Peyer's patch (tissue), 4 donors: ENCODE measurements around the gene CAMKK2. TPM values are rescaled to one million over a fixed set of nuclear protein-coding genes. Genes with fewer than 3 reads are reported as not detected.

Source experiments
- DNase-seq, 3 donors: peaks; one replicate each; pipeline ENCODE4 v3.0.0-alpha.2; 2017 to 2019
- H3K27ac ChIP-seq, 4 donors: fragments of 200-600 bp; sonication (generic); one replicate each; pipeline ENCODE4 v1.5.1; 2016 to 2019
- H3K27me3 ChIP-seq, 2 donors: fragments of 200-600 bp; sonication (generic); one replicate each; pipeline ENCODE4 v1.5.1; 2019
- H3K36me3 ChIP-seq, 3 donors: fragments of 200-600 bp; sonication (generic); one replicate each; pipeline ENCODE4 v1.5.1; 2016 to 2019
- H3K4me1 ChIP-seq, 4 donors: fragments of 200-600 bp; sonication (generic); one replicate each; pipeline ENCODE4 v1.5.1; 2016 to 2019
- H3K4me3 ChIP-seq, 4 donors: fragments of 200-600 bp; sonication (generic); 1 replicate in 3 of 4; 2 replicates in 1 of 4; pipeline ENCODE4 v1.5.1; 2016 to 2019; ENCODE audit warnings: mild to moderate bottlenecking in 1 of 4
- H3K9me3 ChIP-seq, 4 donors: fragments of 200-600 bp; sonication (generic); one replicate each; pipeline ENCODE4 v1.5.1; 2016 to 2019; ENCODE audit warnings: mild to moderate bottlenecking in 1 of 4
- POLR2A ChIP-seq, 2 donors: fragments of 450-650 bp; IDR thresholded peaks; one replicate each; pipeline ENCODE4 v1.5.1; 2017; ENCODE audit warnings: antibody characterized with exemption in 2 of 2, mild to moderate bottlenecking in 2 of 2, moderate library complexity in 2 of 2
- total RNA-seq, 4 donors: library from RNA; depleted of rRNA; stranded (reverse); fragments of >200 nt; gene quantifications; one replicate each; pipeline ENCODE4 v1.1.0, GENCODE V29; 2016
- TF ChIP-seq, protein P1 (sequence below), 6 experiments: fragments of 450-650 bp in 4 of 6; fragments of 200-600 bp in 2 of 6; sonication (generic) in 1 of 6; IDR thresholded peaks; one replicate each; pipeline ENCODE4 v1.5.1; 2017 to 2019; ENCODE audit warnings: antibody characterized with exemption in 6 of 6, mild to moderate bottlenecking in 3 of 6, moderate library complexity in 1 of 6

Gene CAMKK2
- total RNA-seq, 4 donors from 2014 or later: 23.1 to 92.4 (median 59.9) TPM

DNA sequence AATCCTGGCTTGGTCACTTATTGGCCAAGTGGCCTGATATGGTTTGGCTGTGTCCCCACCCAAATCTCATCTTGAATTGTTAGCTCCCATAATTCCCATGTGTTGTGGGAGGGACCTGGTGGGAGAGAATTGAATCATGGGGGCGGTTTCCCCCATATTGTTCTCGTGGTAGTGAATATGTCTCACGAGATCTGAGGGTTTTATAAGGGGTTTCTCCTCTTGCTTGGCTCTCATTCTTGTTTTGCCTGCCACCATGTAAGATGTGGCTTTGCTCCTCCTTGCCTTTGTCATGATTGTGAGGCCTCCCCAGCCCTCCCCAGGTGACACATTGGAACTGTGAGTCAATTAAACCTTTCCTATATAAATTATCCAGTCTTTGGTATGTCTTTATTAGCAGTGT, 105.4 kb downstream of the CAMKK2 start:
- Histone ChIP-seq H3K9me3 (no peaks in the 10 kb centered on the region), H3K27ac (no peak overlapping the region), H3K4me3 (no peak overlapping the region), H3K4me1 (no peaks in the 10 kb centered on the region), H3K27me3 (no peaks in the 10 kb centered on the region), H3K36me3 (no peaks in the 10 kb centered on the region)
- no peak for TF ChIP-seq POLR2A (IDR thresholded peaks at IDR 0.05)
- TF ChIP-seq, protein P1, sequence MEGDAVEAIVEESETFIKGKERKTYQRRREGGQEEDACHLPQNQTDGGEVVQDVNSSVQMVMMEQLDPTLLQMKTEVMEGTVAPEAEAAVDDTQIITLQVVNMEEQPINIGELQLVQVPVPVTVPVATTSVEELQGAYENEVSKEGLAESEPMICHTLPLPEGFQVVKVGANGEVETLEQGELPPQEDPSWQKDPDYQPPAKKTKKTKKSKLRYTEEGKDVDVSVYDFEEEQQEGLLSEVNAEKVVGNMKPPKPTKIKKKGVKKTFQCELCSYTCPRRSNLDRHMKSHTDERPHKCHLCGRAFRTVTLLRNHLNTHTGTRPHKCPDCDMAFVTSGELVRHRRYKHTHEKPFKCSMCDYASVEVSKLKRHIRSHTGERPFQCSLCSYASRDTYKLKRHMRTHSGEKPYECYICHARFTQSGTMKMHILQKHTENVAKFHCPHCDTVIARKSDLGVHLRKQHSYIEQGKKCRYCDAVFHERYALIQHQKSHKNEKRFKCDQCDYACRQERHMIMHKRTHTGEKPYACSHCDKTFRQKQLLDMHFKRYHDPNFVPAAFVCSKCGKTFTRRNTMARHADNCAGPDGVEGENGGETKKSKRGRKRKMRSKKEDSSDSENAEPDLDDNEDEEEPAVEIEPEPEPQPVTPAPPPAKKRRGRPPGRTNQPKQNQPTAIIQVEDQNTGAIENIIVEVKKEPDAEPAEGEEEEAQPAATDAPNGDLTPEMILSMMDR (IDR thresholded peaks at IDR 0.05): no peak
- no peak for DNase-seq

- H3K27ac ChIP-seq: no peak overlapping the region
- H3K36me3 ChIP-seq: no peaks in the 10 kb centered on the region
- DNase-seq: no peak
- no peaks in the 10 kb centered on the region for H3K9me3 ChIP-seq
- no peaks in the 10 kb centered on the region for H3K27me3 ChIP-seq
- TF ChIP-seq POLR2A (IDR thresholded peaks at IDR 0.05): no peak
- TF ChIP-seq, protein P1 (IDR thresholded peaks at IDR 0.05): no peak
- H3K4me3 ChIP-seq: no peak overlapping the region
- no peaks in the 10 kb centered on the region for H3K4me1 ChIP-seq
Measured at GRCh38 chr12:121190523-121191031, 105.9 kb downstream of the CAMKK2 start.

DNA sequence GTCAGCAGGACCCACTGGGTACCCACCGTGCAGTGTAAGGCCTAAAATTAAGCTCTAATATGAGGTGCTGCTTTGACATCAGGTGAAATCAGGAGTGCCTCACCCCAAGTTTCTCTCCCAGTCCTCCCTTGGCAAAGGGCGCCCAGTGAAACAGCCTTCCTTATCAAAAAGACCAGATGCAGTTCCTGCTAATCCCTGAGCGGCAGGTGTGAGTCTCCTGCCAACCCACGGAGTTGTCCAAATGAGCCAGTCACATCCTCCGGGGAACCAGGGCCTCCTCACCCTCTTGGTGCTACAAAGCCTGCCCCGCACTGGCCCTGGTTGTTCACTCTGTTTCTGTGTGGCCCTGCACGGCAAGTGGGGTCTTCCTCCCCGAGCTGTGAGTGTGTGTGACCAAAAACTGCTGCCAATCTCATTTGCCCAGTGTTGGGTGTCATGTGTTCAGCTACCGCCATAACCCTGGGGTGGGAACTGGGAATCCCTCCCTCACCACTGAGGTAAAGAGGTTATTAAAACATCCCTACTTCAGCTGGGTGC, 106.8 kb downstream of the CAMKK2 start:
- Histone ChIP-seq H3K36me3 (no peaks in the 10 kb centered on the region), H3K9me3 (no peaks in the 10 kb centered on the region), H3K4me1 (no peaks in the 10 kb centered on the region), H3K27ac (peak overlapping the region in 1 of 4 donors; percentile 17), H3K4me3 (no peak overlapping the region), H3K27me3 (no peaks in the 10 kb centered on the region)
- no peak for TF ChIP-seq POLR2A (IDR thresholded peaks at IDR 0.05)
- TF ChIP-seq, protein P1 (IDR thresholded peaks at IDR 0.05): peak in 3 of 6 experiments; percentile 8 to 15 (median 12)
- no peak for DNase-seq

GRCh38 chr12:121189131-121189530, 107.4 kb downstream of the CAMKK2 start:
- Histone ChIP-seq H3K4me3 (no peak overlapping the region), H3K27me3 (no peaks in the 10 kb centered on the region), H3K4me1 (no peaks in the 10 kb centered on the region), H3K9me3 (no peaks in the 10 kb centered on the region), H3K36me3 (no peaks in the 10 kb centered on the region), H3K27ac (no peak overlapping the region)
- DNase-seq: no peak
- TF ChIP-seq, protein P1 (IDR thresholded peaks at IDR 0.05): no peak
- TF ChIP-seq POLR2A (IDR thresholded peaks at IDR 0.05): no peak

GRCh38 chr12:121188227-121188626, 108.3 kb downstream of the CAMKK2 start:
- DNase-seq: no peak
- TF ChIP-seq POLR2A (IDR thresholded peaks at IDR 0.05): no peak
- TF ChIP-seq, protein P1 (IDR thresholded peaks at IDR 0.05): no peak
- H3K36me3 ChIP-seq: no peaks in the 10 kb centered on the region
- no peaks in the 10 kb centered on the region for H3K4me1 ChIP-seq
- H3K27ac ChIP-seq: no peak overlapping the region
- H3K27me3 ChIP-seq: no peaks in the 10 kb centered on the region
- no peak overlapping the region for H3K4me3 ChIP-seq
- no peaks in the 10 kb centered on the region for H3K9me3 ChIP-seq

Other genes with a start within 250 kb of the CAMKK2 start
- gene P2RX7, start 163.8 kb downstream of the CAMKK2 start, total RNA-seq: 1 to 10 TPM in 3 of 4 donors, not detected in 1; 1.0 to 9.1 (median 1.7) TPM
- gene P2RX4, start 86.6 kb downstream of the CAMKK2 start, total RNA-seq: 100 to 1,000 TPM in 3 of 4 donors, 10 to 100 TPM in 1; 42.9 to 248 (median 154) TPM
- gene ANAPC5, start 55.7 kb upstream of the CAMKK2 start, total RNA-seq: 100 to 1,000 TPM; 101 to 381 (median 139) TPM
- gene RNF34, start 103.4 kb upstream of the CAMKK2 start, total RNA-seq: 10 to 100 TPM; 50.4 to 83.4 (median 72.9) TPM